Measurements from ENCODE around the gene IP6K3. TPM values are rescaled to one million over a fixed set of nuclear protein-coding genes. Genes with fewer than 3 reads are reported as not detected.

Gene IP6K3
- total RNA-seq: not detected

- Mint-ChIP-seq H3K4me3 (no peak within 1 kb of the TSS), H3K27ac (peak within 1 kb of the TSS; percentile 9), H3K27me3 (peaks cover 23% of the 10 kb centered on the region), H3K9me3 (no peaks in the 10 kb centered on the region), H3K4me1 (peaks cover 5% of the 10 kb centered on the region), H3K36me3 (ENCODE audit: low read depth) (no peaks in the 10 kb centered on the region)
- no peak for ATAC-seq (replicated peaks)
These were observed at the start of gene IP6K3 for GRCh38 chr6:33746651-33747100. Gene IP6K3 (minus strand): TSS chr6:33746905. CDS start chr6:33735476, 11,429 bp downstream.

GRCh38 chr6:33794910-33795623 is 48.4 kb upstream of the IP6K3 start:
- Mint-ChIP-seq H3K27ac (no peak overlapping the region), H3K4me1 (peaks cover 4% of the 10 kb centered on the region), H3K4me3 (no peak overlapping the region), H3K27me3 (peaks cover 21% of the 10 kb centered on the region), H3K36me3 (ENCODE audit: low read depth) (no peaks in the 10 kb centered on the region), H3K9me3 (no peaks in the 10 kb centered on the region)
- no peak for ATAC-seq (replicated peaks)

- no peak for ATAC-seq (replicated peaks)
These were observed 46.3 kb upstream of the IP6K3 start for GRCh38 chr6:33792981-33793380.

GRCh38 chr6:33791620-33792019 is 44.9 kb upstream of the IP6K3 start:
- Mint-ChIP-seq H3K27ac (no peak overlapping the region), H3K36me3 (ENCODE audit: low read depth) (peaks cover 12% of the 10 kb centered on the region), H3K4me3 (no peak overlapping the region), H3K9me3 (no peaks in the 10 kb centered on the region), H3K27me3 (no peaks in the 10 kb centered on the region), H3K4me1 (peaks cover 22% of the 10 kb centered on the region)
- ATAC-seq (replicated peaks): no peak

More at GRCh38 chr6:33792981-33793380, 46.3 kb upstream of the IP6K3 start:
- Mint-ChIP-seq H3K4me1 (peaks cover 10% of the 10 kb centered on the region), H3K27me3 (peaks cover 9% of the 10 kb centered on the region), H3K36me3 (ENCODE audit: low read depth) (peaks cover 3% of the 10 kb centered on the region), H3K27ac (no peak overlapping the region), H3K4me3 (no peak overlapping the region), H3K9me3 (no peaks in the 10 kb centered on the region)

GRCh38 chr6:33790910-33791309 is 44.2 kb upstream of the IP6K3 start:
- Mint-ChIP-seq H3K27ac (no peak overlapping the region), H3K27me3 (no peaks in the 10 kb centered on the region)
- no peak for ATAC-seq (replicated peaks)

GRCh38 chr6:33790379-33790778 is 43.7 kb upstream of the IP6K3 start:
- Mint-ChIP-seq H3K27ac (no peak overlapping the region), H3K27me3 (no peaks in the 10 kb centered on the region), H3K4me3 (peak overlapping the region; percentile 47), H3K4me1 (peaks cover 29% of the 10 kb centered on the region), H3K9me3 (no peaks in the 10 kb centered on the region), H3K36me3 (ENCODE audit: low read depth) (peaks cover 24% of the 10 kb centered on the region)
- ATAC-seq (replicated peaks): no peak

More at GRCh38 chr6:33790910-33791309, 44.2 kb upstream of the IP6K3 start:
- peak overlapping the region; percentile 47 for H3K4me3 Mint-ChIP-seq
- H3K36me3 Mint-ChIP-seq (ENCODE audit: low read depth): peaks cover 19% of the 10 kb centered on the region
- H3K9me3 Mint-ChIP-seq: no peaks in the 10 kb centered on the region
- peaks cover 29% of the 10 kb centered on the region for H3K4me1 Mint-ChIP-seq

- peaks cover 33% of the 10 kb centered on the region for H3K36me3 Mint-ChIP-seq (ENCODE audit: low read depth)
- ATAC-seq (replicated peaks): no peak
- no peaks in the 10 kb centered on the region for H3K27me3 Mint-ChIP-seq
- no peaks in the 10 kb centered on the region for H3K9me3 Mint-ChIP-seq
- peak overlapping the region; percentile 93 for H3K27ac Mint-ChIP-seq
- H3K4me3 Mint-ChIP-seq: peak overlapping the region; percentile 83
- peaks cover 35% of the 10 kb centered on the region for H3K4me1 Mint-ChIP-seq
These were observed 42.8 kb upstream of the IP6K3 start for GRCh38 chr6:33789550-33789895.

GRCh38 chr6:33788694-33789549 is 42.2 kb upstream of the IP6K3 start, which contains the start of gene LEMD2:
Gene LEMD2 (minus strand): TSS chr6:33789130. CDS start chr6:33789116, 14 bp downstream.
- Mint-ChIP-seq H3K4me3 (peak within 1 kb of the TSS; percentile 87), H3K4me1 (peaks cover 36% of the 10 kb centered on the region), H3K9me3 (no peaks in the 10 kb centered on the region), H3K27ac (peak within 1 kb of the TSS; percentile 97), H3K36me3 (ENCODE audit: low read depth) (peaks cover 39% of the 10 kb centered on the region), H3K27me3 (no peaks in the 10 kb centered on the region)
- peak; percentile 88 for ATAC-seq (replicated peaks)

GRCh38 chr6:33787954-33788693 is 41.4 kb upstream of the IP6K3 start:
- H3K9me3 Mint-ChIP-seq: no peaks in the 10 kb centered on the region
- H3K36me3 Mint-ChIP-seq (ENCODE audit: low read depth): peaks cover 47% of the 10 kb centered on the region
- H3K27ac Mint-ChIP-seq: peak overlapping the region; percentile 97
- H3K4me3 Mint-ChIP-seq: peak overlapping the region; percentile 87
- no peaks in the 10 kb centered on the region for H3K27me3 Mint-ChIP-seq
- peaks cover 36% of the 10 kb centered on the region for H3K4me1 Mint-ChIP-seq
- ATAC-seq (replicated peaks): peak; percentile 73

- Mint-ChIP-seq H3K4me3 (peak overlapping the region; percentile 87), H3K27me3 (no peaks in the 10 kb centered on the region), H3K27ac (peak overlapping the region; percentile 97), H3K9me3 (no peaks in the 10 kb centered on the region), H3K4me1 (peaks cover 36% of the 10 kb centered on the region), H3K36me3 (ENCODE audit: low read depth) (peaks cover 53% of the 10 kb centered on the region)
- ATAC-seq (replicated peaks): peak; percentile 36
These were observed 40.7 kb upstream of the IP6K3 start for GRCh38 chr6:33787346-33787953.

GRCh38 chr6:33786736-33787135 is 40.0 kb upstream of the IP6K3 start:
- Mint-ChIP-seq H3K27me3 (no peaks in the 10 kb centered on the region), H3K27ac (peak overlapping the region; percentile 97), H3K36me3 (ENCODE audit: low read depth) (peaks cover 61% of the 10 kb centered on the region), H3K4me3 (peak overlapping the region; percentile 87), H3K4me1 (peaks cover 36% of the 10 kb centered on the region), H3K9me3 (no peaks in the 10 kb centered on the region)
- no peak for ATAC-seq (replicated peaks)

- peak overlapping the region; percentile 87 for H3K4me3 Mint-ChIP-seq
- no peaks in the 10 kb centered on the region for H3K9me3 Mint-ChIP-seq
- H3K27me3 Mint-ChIP-seq: no peaks in the 10 kb centered on the region
- peaks cover 69% of the 10 kb centered on the region for H3K36me3 Mint-ChIP-seq (ENCODE audit: low read depth)
- H3K27ac Mint-ChIP-seq: peak overlapping the region; percentile 97
- ATAC-seq (replicated peaks): no peak
- peaks cover 36% of the 10 kb centered on the region for H3K4me1 Mint-ChIP-seq
These were observed 39.1 kb upstream of the IP6K3 start for GRCh38 chr6:33785778-33786177.

- no peak for ATAC-seq (replicated peaks)
- H3K9me3 Mint-ChIP-seq: no peaks in the 10 kb centered on the region
- H3K36me3 Mint-ChIP-seq (ENCODE audit: low read depth): peaks cover 79% of the 10 kb centered on the region
- peak overlapping the region; percentile 87 for H3K4me3 Mint-ChIP-seq
- H3K27ac Mint-ChIP-seq: peak overlapping the region; percentile 57
- H3K4me1 Mint-ChIP-seq: peaks cover 32% of the 10 kb centered on the region
- H3K27me3 Mint-ChIP-seq: no peaks in the 10 kb centered on the region
These were observed 38.1 kb upstream of the IP6K3 start for GRCh38 chr6:33784787-33785186.

Data from activated T-helper 17 cell treated with anti-CD3 and anti-CD28 coated beads, Interleukin-2, amount 50 U/mL, for 72 hours (primary cell).